Measurements from ENCODE around the gene RGS10. TPM values are rescaled to one million over a fixed set of nuclear protein-coding genes. Genes with fewer than 3 reads are reported as not detected.

RGS10 gene
- total RNA-seq, 1 donor from 2014 or later: 311 TPM

DNA sequence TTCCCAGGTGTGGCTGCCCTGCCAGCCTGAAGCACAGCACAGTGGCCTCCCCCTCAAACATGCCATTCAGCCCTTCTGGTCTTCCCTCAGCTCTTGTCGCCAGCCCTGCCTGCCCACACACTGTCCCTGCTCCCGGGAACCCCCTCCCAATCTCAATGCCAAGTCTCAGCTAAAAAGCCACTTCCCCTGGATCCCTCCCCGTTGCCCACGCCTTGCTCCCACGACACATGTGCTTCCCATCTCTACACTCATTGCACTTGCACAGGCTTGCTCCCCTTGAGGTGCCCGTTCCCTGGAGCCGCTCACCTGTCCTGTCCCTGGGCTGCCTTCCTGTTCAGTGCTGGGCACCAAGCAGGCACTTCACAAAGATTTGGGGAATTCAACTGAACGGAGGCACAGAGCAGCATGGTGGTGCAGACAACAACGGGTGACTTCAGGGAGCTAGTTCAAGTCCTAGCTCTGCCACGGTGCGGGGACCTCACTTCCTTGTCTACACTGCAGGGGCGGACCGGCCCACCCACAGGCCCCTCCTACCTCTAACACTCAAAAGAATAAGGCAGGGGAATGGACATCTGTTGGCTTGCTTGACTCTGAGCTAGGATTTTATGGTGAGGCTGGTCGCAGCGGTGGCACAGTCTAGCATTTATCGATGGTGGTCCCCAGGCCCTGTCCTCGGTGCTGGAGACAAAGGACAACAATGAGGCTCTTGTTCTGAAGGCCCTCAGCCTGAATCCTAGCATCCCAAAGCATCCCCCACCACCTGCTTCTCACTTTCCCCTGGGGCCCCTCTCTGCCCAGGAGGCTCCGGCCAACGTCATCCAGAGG, 18.4 kb downstream of the RGS10 start:
- Mint-ChIP-seq H3K27ac (ENCODE audit: unreplicated experiment) (peak overlapping the region; percentile 17), H3K4me1 (ENCODE audit: low read depth, unreplicated experiment) (peaks cover 42% of the 10 kb centered on the region), H3K27me3 (ENCODE audit: unreplicated experiment) (peaks cover 22% of the 10 kb centered on the region), H3K4me3 (ENCODE audit: unreplicated experiment) (no peak overlapping the region), H3K36me3 (ENCODE audit: unreplicated experiment) (peaks cover 4% of the 10 kb centered on the region), H3K9me3 (ENCODE audit: unreplicated experiment) (peaks cover 12% of the 10 kb centered on the region)
- DNase-seq: no peak
- TF ChIP-seq, protein P1, sequence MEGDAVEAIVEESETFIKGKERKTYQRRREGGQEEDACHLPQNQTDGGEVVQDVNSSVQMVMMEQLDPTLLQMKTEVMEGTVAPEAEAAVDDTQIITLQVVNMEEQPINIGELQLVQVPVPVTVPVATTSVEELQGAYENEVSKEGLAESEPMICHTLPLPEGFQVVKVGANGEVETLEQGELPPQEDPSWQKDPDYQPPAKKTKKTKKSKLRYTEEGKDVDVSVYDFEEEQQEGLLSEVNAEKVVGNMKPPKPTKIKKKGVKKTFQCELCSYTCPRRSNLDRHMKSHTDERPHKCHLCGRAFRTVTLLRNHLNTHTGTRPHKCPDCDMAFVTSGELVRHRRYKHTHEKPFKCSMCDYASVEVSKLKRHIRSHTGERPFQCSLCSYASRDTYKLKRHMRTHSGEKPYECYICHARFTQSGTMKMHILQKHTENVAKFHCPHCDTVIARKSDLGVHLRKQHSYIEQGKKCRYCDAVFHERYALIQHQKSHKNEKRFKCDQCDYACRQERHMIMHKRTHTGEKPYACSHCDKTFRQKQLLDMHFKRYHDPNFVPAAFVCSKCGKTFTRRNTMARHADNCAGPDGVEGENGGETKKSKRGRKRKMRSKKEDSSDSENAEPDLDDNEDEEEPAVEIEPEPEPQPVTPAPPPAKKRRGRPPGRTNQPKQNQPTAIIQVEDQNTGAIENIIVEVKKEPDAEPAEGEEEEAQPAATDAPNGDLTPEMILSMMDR (IDR thresholded peaks at IDR 0.05; ENCODE audit: partially characterized antibody, unreplicated experiment): no peak

DNA sequence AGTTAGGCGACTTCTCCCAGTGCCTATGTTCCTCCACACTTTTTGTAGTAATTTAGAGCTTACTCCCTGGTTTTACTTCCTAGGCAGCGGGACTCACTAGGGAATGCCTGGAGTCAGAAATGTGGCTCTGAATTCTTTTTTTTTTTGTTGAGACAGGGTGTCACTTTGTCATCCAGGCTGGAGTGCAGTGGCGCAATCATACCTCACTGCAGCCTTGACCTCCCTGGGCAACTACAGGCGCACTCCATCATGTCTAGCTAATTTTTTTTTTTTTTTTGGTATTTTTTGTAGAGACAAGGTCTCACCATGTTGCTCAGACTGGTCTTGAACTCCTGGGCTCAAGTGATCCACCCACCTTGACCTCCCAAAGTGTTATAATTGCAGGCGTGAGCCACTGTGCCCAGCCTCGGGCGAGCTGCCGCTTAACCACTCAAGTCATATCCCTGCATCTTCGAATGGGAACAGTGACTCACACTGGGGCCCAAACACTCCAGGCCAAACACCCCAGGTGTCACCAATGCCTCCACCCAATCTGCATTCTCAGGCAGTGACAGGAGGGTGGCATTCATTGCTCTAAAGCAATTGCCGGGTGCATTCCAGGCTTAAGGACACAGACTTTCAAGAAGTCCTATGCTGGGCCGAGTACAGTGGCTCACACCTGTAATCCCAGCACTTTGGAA, 19.6 kb downstream of the RGS10 start:
- H3K4me3 Mint-ChIP-seq (ENCODE audit: unreplicated experiment): no peak overlapping the region
- TF ChIP-seq, protein P1 (IDR thresholded peaks at IDR 0.05; ENCODE audit: partially characterized antibody, unreplicated experiment): no peak
- no peak overlapping the region for H3K27ac Mint-ChIP-seq (ENCODE audit: unreplicated experiment)
- peaks cover 12% of the 10 kb centered on the region for H3K9me3 Mint-ChIP-seq (ENCODE audit: unreplicated experiment)
- no peak for DNase-seq
- peaks cover 41% of the 10 kb centered on the region for H3K4me1 Mint-ChIP-seq (ENCODE audit: low read depth, unreplicated experiment)
- H3K36me3 Mint-ChIP-seq (ENCODE audit: unreplicated experiment): peaks cover 4% of the 10 kb centered on the region
- peaks cover 23% of the 10 kb centered on the region for H3K27me3 Mint-ChIP-seq (ENCODE audit: unreplicated experiment)

GRCh38 chr10:119521443-119522204, 20.9 kb downstream of the RGS10 start:
- no peak overlapping the region for H3K27ac Mint-ChIP-seq (ENCODE audit: unreplicated experiment)
- DNase-seq: no peak
- H3K9me3 Mint-ChIP-seq (ENCODE audit: unreplicated experiment): peaks cover 4% of the 10 kb centered on the region
- H3K4me1 Mint-ChIP-seq (ENCODE audit: low read depth, unreplicated experiment): peaks cover 41% of the 10 kb centered on the region
- H3K4me3 Mint-ChIP-seq (ENCODE audit: unreplicated experiment): no peak overlapping the region
- H3K27me3 Mint-ChIP-seq (ENCODE audit: unreplicated experiment): peaks cover 17% of the 10 kb centered on the region
- peaks cover 4% of the 10 kb centered on the region for H3K36me3 Mint-ChIP-seq (ENCODE audit: unreplicated experiment)
- TF ChIP-seq, protein P1 (IDR thresholded peaks at IDR 0.05; ENCODE audit: partially characterized antibody, unreplicated experiment): no peak

DNA sequence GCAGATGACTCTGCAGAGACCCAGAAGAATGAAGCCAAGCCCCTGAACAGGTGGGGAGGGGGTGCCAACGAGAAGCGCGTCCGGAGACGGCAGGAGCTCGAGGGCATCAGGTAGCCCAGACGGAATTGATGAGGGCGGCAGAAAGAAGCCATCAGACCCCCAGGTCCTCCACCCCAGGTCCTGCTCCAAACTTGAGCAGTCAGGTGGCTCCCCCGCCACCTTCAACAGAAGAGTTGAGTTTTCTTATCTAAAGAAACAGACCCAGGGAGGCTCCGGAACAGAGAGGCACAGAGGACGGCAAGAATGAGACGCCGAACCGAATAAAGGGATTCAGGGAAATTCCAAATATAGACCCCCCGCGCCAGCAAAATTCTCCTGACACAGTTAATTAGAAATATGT, 22.2 kb downstream of the RGS10 start:
- peaks cover 12% of the 10 kb centered on the region for H3K27me3 Mint-ChIP-seq (ENCODE audit: unreplicated experiment)
- no peak for DNase-seq
- peaks cover 6% of the 10 kb centered on the region for H3K36me3 Mint-ChIP-seq (ENCODE audit: unreplicated experiment)
- H3K4me3 Mint-ChIP-seq (ENCODE audit: unreplicated experiment): no peak overlapping the region
- H3K9me3 Mint-ChIP-seq (ENCODE audit: unreplicated experiment): peaks cover 4% of the 10 kb centered on the region
- peaks cover 35% of the 10 kb centered on the region for H3K4me1 Mint-ChIP-seq (ENCODE audit: low read depth, unreplicated experiment)
- TF ChIP-seq, protein P1 (IDR thresholded peaks at IDR 0.05; ENCODE audit: partially characterized antibody, unreplicated experiment): no peak
- no peak overlapping the region for H3K27ac Mint-ChIP-seq (ENCODE audit: unreplicated experiment)

Data from glutamatergic neuron (in vitro differentiated cells).